HG03457 (cell line): ENCODE data around the gene MZF1.

Experiments used
- ATAC-seq: cut with Tn5 transposase; IDR thresholded peaks from one replicate; pipeline ENCODE4 v1.9.1; 2021; ENCODE audit warnings: moderate number of reproducible peaks; ENCODE audit not compliant: unreplicated experiment

Gene MZF1

DNA sequence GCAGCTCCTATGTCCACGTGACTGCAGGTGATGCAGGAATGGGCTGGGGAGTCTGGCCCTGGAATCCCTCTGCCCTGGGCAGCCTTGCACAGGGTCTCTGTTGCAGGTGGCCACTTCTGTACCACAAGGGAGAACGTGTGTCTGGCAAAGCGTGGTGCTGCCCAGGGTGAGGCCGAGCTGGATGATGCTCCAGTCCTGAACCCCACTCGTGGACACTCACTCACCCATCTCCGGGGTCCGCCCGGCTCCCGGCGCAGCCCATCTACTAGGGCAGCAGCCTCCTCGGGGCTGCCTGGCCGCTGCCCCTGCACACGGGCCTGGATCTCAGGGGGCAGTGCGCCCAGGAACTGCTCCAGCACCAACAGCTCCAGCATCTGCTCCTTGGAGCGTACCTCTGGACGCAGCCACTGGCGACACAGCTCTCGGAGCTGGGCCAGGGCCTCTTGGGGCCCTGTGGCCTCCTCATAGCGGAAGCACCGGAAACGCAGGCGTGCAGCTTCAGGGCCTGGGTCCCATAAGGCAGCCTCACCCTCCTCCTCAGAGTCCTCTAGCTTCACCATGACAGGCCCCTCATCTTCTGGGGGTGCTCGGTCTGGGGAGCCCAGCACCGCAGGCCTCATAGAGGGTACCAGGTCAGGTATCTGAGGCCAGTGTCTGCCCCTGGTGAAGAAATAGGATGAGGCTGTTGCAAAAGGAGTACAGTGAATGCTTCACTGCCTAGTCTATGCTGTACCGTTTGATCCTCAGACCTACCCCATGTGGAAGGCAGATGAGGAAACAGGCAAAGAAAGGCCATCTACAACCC is 2.2 kb downstream of the MZF1 start:
- ATAC-seq, result no peak

GRCh38 chr19:58569943-58570670 is 3.0 kb downstream of the MZF1 start:
- no peak for ATAC-seq

DNA sequence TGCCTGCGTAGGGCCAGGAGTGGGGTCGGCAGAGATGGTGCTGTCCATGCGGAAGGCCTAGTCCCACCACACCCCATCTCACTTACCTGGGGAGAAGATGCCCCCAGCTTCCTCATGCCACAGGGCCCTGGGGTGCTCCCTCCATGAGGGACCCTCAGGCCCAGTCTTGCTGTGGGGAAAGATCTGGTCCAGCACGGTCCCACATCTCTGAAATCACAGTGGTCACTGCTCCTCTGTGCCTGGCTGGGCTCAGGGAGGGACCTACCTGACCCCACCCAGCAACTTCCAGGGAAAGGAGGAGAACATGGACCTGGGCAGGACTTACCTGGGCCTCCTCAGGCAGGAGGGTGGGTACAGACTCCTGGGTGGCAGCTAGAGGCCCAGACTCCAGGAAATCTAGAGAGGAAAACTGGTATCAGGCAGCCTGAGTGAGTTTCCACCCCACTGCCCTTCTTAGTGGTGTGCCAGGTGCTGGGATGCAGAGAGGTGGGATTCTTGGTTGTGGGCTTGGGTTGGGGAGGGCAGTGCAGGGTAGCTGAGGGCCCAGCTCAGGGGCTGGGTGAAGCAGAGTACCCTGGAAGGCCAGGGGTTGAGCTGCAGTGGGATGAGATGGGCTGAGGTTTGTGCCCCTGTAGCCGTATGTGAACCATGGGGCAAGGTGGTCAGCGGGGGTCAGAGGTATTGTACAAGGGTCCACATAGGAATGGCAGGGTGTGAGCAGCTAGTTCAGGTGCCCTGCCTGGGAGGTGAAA is 3.8 kb downstream of the MZF1 start:
- ATAC-seq, result no peak

DNA sequence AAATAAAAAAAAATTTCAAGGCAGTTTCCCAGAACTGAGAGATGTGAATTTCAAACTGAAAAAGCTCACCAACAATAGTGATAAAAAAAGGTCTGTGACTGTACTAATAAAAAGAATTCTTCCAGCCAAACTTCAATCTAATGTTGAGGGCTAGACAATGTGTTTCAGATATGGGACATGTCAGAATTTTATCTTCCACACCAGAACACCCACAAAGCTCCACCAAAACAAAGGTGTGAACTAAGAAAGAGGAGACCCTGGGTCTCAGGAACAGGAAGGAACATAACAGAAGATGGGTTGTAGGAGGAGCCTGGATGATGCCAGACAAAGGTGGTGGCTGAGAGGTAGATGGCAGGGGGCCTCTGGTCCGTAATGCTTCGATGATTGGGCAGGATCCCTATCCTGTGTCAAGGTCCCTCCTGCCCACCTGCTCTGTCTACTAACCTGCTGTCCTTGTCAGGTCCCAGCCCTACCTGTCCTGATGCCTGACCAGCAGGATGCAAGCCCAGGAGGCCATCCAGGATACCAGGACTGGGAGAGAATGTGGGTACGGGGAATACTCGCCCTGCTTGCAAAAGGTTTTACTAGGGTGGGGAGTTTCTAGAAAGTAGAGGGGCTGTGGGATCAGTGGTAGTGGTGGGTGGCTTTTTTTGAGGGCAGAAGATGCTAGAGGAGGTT is 4.5 kb downstream of the MZF1 start:
- ATAC-seq, result no peak

DNA sequence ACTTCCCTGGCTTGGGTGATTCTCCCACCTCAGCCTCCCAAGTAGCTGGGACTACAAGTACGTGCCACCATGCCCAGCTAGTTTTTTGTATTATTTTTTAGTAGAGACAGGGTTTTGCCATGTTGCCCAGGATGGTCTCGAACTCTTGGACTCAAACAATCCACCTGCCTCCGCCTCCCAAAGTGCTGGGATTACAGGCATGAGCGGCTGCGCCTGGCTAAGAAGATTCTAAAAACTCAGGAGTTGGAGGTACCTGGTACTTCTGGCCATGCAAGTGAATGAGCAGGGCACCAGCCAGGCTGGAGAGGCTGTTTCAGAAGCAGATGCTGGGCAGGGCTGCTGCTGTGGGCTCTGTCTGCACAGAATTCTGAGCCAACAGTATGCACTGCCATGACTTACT is 6.1 kb downstream of the MZF1 start:
- ATAC-seq, result no peak

DNA sequence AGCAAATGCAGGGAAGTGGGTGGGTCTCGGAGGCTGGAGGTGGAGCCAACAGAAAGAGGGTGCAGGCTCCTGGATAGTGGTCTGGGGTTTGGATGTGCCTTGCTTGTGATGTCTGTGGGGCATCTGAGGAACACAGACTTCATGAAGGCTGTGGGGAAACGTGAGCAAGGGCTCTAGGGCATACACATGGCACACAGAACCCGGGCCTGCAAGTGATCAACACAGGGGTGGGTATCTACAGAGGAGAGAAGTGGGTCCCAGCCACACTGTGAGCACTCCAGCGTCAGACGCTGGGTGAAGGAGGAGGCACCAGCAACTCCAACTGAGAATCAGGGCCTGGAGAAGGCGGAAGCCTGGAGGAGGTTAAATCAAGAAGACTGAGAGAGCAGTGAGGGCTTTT is 9.3 kb downstream of the MZF1 start:
- no peak for ATAC-seq

DNA sequence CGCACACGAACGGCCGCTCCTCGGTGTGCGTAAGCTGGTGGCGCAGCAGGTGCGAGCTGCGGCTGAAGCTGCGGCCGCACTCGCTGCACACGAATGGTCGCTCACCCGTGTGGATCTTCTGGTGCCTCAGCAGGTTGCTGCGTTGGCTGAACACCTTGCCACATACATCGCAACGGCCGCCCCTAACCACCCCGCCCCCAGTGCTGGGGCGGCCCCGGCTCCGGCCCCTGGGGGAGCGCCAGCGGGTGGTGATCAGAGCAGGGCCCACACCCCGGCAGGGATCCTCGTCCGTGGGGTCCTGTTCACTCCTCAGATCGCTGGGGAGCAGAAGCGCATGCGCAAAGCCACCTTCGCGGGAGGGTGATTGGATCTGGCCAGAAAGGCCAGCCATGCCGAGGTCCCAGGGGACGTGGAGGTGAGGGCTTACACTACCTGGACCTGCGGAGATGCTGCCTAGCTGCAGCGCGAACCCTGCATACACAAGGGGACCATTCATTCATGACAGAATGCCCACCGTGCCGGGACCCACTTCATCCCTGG is 10.0 kb downstream of the MZF1 start:
- no peak for ATAC-seq

DNA sequence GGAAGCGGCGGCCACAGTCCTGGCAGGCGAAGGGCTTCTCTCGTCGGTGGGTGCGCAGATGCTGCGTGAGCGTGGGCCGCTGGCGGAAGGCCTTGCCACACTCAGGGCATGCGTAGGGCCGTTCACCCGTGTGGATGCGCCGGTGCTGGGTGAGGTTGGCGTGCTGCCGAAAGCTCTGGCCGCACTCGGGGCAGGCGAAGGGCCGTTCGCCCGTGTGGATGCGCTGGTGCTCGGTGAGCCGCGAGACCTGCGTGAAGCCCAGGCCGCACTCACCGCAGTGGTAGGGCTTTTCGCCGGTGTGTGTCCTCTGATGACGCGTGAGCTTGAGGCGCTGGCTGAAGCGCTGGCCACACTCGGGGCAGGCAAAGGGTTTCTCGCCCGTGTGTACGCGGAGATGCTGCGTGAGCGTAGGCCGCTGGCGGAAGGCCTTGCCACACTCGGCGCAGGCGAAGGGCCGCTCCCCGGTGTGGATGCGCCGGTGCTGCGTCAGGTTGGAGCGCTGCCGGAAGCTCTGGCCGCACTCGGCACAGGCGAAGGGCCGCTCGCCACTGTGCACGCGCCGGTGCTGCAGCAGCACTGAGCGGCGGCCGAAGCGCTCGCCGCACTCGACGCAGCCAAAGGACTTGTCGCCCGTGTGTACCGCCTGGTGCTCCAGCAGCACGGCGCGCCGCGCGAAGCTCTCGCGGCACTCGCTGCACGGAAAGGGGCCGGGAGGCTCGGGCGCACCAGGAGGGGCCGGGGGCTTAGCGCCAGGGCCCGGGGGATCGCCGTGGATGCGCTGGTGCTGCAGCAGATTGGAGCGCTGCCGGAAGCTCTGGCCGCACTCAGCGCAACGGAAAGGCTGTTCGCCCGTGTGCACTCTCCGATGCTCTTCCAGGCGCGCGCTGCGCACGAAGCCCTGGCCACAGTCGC is 10.8 kb downstream of the MZF1 start:
- ATAC-seq, result no peak

- ATAC-seq, result no peak
Measured at GRCh38 chr19:58561373-58562121, 11.6 kb downstream of the MZF1 start.

DNA sequence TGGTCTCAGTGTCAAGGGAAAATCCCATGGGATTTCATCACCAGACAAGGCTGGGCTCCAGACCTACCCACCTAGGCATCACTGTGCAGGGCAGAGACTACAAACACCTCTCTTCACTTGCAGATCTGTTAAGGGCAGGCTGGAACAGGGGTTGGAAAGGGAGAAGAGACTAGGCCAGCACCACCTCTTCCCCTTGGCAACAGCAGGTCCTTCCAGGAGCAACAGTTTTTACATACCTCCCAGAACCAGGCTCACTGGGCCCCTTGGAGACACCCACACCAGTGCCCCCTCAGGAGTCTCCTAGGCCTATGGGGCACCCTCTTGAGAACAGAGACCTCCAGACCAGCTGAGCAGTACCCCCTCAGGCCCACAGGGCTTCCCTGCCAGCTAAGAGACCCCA is 12.2 kb downstream of the MZF1 start:
- ATAC-seq, result no peak

- ATAC-seq, result no peak
Measured at GRCh38 chr19:58560007-58560887, 12.9 kb downstream of the MZF1 start.

DNA sequence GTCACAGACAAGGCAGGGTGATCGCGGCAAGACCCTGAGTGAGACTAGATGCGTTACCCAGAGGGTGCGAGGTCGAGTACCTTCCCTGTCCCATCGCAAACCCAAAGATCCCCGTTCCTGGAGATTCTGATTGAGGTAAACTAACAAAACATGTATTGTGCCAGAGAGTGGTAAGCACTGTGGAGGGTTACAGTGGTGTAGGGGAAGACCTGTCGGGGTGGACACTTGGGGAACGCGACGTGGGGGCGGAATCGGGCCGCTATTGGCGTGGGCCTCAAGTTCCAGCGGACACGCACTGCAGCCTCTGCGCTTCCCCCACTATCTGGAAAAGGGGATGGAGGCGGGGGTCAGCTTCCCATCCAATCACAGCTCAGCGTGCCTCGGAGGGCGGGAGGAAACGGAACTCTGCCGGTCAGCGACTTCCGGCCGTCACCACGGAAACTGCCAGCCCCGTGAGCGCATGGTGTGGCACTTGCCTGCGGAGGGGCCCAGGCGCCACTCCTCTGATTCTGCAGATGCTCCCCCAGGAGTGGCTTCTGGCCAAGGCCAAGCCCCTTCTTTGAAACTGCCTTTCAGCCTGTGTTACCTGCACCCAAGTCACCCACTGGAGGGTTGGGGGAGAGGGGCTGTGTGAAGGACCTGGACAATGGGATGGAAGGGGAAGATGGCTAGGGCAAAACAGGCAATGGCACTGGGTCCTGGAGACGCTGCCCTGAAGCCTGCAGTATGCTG is 13.7 kb downstream of the MZF1 start:
- ATAC-seq, result no peak

- peak; percentile 45 for ATAC-seq
Measured at GRCh38 chr19:58558623-58559274, 14.4 kb downstream of the MZF1 start.

GRCh38 chr19:58558066-58558622 is 15.0 kb downstream of the MZF1 start, which contains the start of gene UBE2M:
Gene UBE2M (minus strand): TSS chr19:58558611. CDS start chr19:58558381, 230 bp downstream.
- peak; percentile 2 for ATAC-seq

- no peak for ATAC-seq
Measured at GRCh38 chr19:58557221-58558065, 15.7 kb downstream of the MZF1 start.
